ENCODE measurements around the gene ENOSF1. TPM values are rescaled to one million over a fixed set of nuclear protein-coding genes. Genes with fewer than 3 reads are reported as not detected.

ENOSF1 gene
- total RNA-seq, 1 experiment from 2014 or later: 88.5 TPM

- no peaks in the 10 kb centered on the region for H3K27me3 Mint-ChIP-seq (ENCODE audit: unreplicated experiment)
- intact Hi-C loops (cut with micrococcal nuclease; ENCODE audit: unreplicated experiment): no loop called here
- CTCF ChIA-PET: interaction anchor here (0.5 kb wide), 1 partner anchor 46 kb away, joined by 12 read pairs; no protein-coding TSS in a partner anchor
- H3K4me1 Mint-ChIP-seq (ENCODE audit: low read depth, unreplicated experiment): peaks cover 8% of the 10 kb centered on the region
- no peak for DNase-seq
- BruUV-seq (replicated peaks): no TSS peak
- no peaks in the 10 kb centered on the region for H3K9me3 Mint-ChIP-seq (ENCODE audit: low read depth, unreplicated experiment)
- no peak for TF ChIP-seq CTCF (IDR thresholded peaks at IDR 0.05; ENCODE audit: unreplicated experiment)
- H3K36me3 Mint-ChIP-seq (ENCODE audit: insufficient read depth, unreplicated experiment): no peaks in the 10 kb centered on the region
- no peak overlapping the region for H3K27ac Mint-ChIP-seq (ENCODE audit: unreplicated experiment)
- H3K4me3 Mint-ChIP-seq (ENCODE audit: low read depth, unreplicated experiment): no peak overlapping the region
Observed at GRCh38 chr18:634551-635045, 77.8 kb downstream of the ENOSF1 start.

- BruUV-seq (replicated peaks): no TSS peak
- no peak for TF ChIP-seq CTCF (IDR thresholded peaks at IDR 0.05; ENCODE audit: unreplicated experiment)
- no peaks in the 10 kb centered on the region for H3K27me3 Mint-ChIP-seq (ENCODE audit: unreplicated experiment)
- no peak for DNase-seq
- peaks cover 8% of the 10 kb centered on the region for H3K4me1 Mint-ChIP-seq (ENCODE audit: low read depth, unreplicated experiment)
- H3K36me3 Mint-ChIP-seq (ENCODE audit: insufficient read depth, unreplicated experiment): no peaks in the 10 kb centered on the region
- no peak overlapping the region for H3K4me3 Mint-ChIP-seq (ENCODE audit: low read depth, unreplicated experiment)
- CTCF ChIA-PET: interaction anchor here (1.7 kb wide), 1 partner anchor 208 kb away, joined by 4 read pairs; no protein-coding TSS in a partner anchor
- intact Hi-C loops (cut with micrococcal nuclease; ENCODE audit: unreplicated experiment): no loop called here
- no peaks in the 10 kb centered on the region for H3K9me3 Mint-ChIP-seq (ENCODE audit: low read depth, unreplicated experiment)
- no peak overlapping the region for H3K27ac Mint-ChIP-seq (ENCODE audit: unreplicated experiment)
Observed at GRCh38 chr18:631560-631959, 80.9 kb downstream of the ENOSF1 start.

- Mint-ChIP-seq H3K36me3 (ENCODE audit: insufficient read depth, unreplicated experiment) (no peaks in the 10 kb centered on the region), H3K4me3 (ENCODE audit: low read depth, unreplicated experiment) (no peak overlapping the region), H3K27me3 (ENCODE audit: unreplicated experiment) (no peaks in the 10 kb centered on the region), H3K4me1 (ENCODE audit: low read depth, unreplicated experiment) (peaks cover 1% of the 10 kb centered on the region), H3K9me3 (ENCODE audit: low read depth, unreplicated experiment) (no peaks in the 10 kb centered on the region), H3K27ac (ENCODE audit: unreplicated experiment) (no peak overlapping the region)
- DNase-seq: no peak
- peak; percentile 33 for TF ChIP-seq CTCF (IDR thresholded peaks at IDR 0.05; ENCODE audit: unreplicated experiment)
- CTCF ChIA-PET: no interaction called here
- intact Hi-C loops (cut with micrococcal nuclease; ENCODE audit: unreplicated experiment): no loop called here
- BruUV-seq (replicated peaks): no TSS peak
Observed at GRCh38 chr18:629269-630150, 82.9 kb downstream of the ENOSF1 start.

- no peak for DNase-seq
Observed at GRCh38 chr18:627231-627630, 85.2 kb downstream of the ENOSF1 start.

More at GRCh38 chr18:627231-627630, 85.2 kb downstream of the ENOSF1 start:
- Mint-ChIP-seq H3K4me3 (ENCODE audit: low read depth, unreplicated experiment) (no peak overlapping the region), H3K27me3 (ENCODE audit: unreplicated experiment) (no peaks in the 10 kb centered on the region), H3K36me3 (ENCODE audit: insufficient read depth, unreplicated experiment) (no peaks in the 10 kb centered on the region), H3K9me3 (ENCODE audit: low read depth, unreplicated experiment) (no peaks in the 10 kb centered on the region), H3K27ac (ENCODE audit: unreplicated experiment) (no peak overlapping the region), H3K4me1 (ENCODE audit: low read depth, unreplicated experiment) (no peaks in the 10 kb centered on the region)
- no peak for TF ChIP-seq CTCF (IDR thresholded peaks at IDR 0.05; ENCODE audit: unreplicated experiment)
- CTCF ChIA-PET: no interaction called here
- no TSS peak for BruUV-seq (replicated peaks)
- intact Hi-C loops (cut with micrococcal nuclease; ENCODE audit: unreplicated experiment): no loop called here
